Breast epithelium (tissue), 3 donors: ENCODE data around the gene ADCY5.

Experiments used
- POLR2A ChIP-seq: fragments of 450-650 bp; IDR thresholded peaks from one replicate; pipeline ENCODE4 v1.6.1; 2016; ENCODE audit warnings: antibody characterized with exemption, mild to moderate bottlenecking, moderate library complexity
- POLR2AphosphoS5 ChIP-seq, 3 donors: sonication (generic); formaldehyde crosslinking; IDR thresholded peaks; one replicate each; pipeline ENCODE4 v1.6.1; 2017; ENCODE audit warnings: antibody characterized with exemption in 3 of 3
- TF ChIP-seq, protein P1 (sequence below), 3 donors: fragments of 450-650 bp; IDR thresholded peaks; one replicate each; pipeline ENCODE4 v1.5.1; 2016 to 2017; ENCODE audit warnings: antibody characterized with exemption in 3 of 3, mild to moderate bottlenecking in 3 of 3, moderate library complexity in 3 of 3

DNA sequence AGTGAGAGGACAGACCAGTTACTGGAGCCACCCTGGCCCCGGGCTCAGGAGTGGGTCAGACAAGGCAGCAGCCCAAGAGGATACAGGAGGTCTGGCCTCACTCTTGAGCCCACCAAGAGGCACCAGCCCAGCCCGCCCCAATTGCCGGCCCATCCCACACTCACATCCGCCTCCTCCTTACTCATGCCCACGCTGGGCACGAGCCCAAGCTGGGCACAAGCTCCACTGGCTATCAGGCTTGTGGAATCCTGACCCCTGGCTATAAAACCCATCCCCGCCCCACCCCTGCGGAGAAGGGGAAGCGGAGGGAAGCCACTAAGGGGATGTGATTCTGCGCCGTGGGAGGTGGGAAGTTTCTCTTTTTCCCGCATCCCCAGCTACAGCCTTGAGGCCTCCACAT, 25.9 kb downstream of the ADCY5 start:
- TF ChIP-seq POLR2A (no peak), POLR2AphosphoS5 (IDR thresholded peaks at IDR 0.05) (no peak)
- TF ChIP-seq, protein P1, sequence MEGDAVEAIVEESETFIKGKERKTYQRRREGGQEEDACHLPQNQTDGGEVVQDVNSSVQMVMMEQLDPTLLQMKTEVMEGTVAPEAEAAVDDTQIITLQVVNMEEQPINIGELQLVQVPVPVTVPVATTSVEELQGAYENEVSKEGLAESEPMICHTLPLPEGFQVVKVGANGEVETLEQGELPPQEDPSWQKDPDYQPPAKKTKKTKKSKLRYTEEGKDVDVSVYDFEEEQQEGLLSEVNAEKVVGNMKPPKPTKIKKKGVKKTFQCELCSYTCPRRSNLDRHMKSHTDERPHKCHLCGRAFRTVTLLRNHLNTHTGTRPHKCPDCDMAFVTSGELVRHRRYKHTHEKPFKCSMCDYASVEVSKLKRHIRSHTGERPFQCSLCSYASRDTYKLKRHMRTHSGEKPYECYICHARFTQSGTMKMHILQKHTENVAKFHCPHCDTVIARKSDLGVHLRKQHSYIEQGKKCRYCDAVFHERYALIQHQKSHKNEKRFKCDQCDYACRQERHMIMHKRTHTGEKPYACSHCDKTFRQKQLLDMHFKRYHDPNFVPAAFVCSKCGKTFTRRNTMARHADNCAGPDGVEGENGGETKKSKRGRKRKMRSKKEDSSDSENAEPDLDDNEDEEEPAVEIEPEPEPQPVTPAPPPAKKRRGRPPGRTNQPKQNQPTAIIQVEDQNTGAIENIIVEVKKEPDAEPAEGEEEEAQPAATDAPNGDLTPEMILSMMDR (IDR thresholded peaks at IDR 0.05): no peak
